Kasumi-1 (cell line): Measurements from ENCODE around the gene SLC25A22.

Experiments used
- DNase-seq, 2 experiments: peaks; one replicate each; lab custom pipeline; 2025; lab: John Stamatoyannopoulos, UW

The SLC25A22 gene

DNA sequence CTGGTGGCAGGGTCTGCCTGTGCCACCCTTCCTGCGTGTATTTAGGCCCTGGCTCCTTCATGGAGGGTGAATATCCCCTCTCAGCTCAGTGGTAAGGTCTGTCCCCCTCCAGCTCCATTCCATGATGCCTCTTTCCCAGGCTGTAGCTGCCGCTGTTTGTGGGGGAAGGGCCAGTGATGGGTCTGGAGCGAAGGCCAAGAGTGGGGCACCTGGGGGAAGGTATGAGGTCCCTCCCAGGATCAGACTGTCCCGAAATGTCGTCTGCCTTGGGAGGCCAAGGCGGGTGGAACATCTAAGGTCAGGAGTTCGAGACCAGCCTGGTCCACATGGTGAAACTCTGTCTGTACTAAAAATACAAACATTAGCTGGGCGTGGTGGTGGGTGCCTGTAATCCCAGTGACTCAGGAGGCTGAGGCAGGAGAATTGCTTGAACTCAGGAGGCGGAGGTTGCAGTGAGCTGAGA is 35.8 kb upstream of the SLC25A22 start:
- no peak for DNase-seq

- peak in 1 of 2 experiments; percentile 24 for DNase-seq
Observed at GRCh38 chr11:833114-833791, 35.2 kb upstream of the SLC25A22 start.

- DNase-seq, result peak in 1 of 2 experiments; percentile 40
Observed at GRCh38 chr11:832529-833113, 34.5 kb upstream of the SLC25A22 start, which contains the start of gene CD151. Gene CD151 (plus strand): TSS chr11:832952. CDS start chr11:836070, 3,118 bp downstream.

DNA sequence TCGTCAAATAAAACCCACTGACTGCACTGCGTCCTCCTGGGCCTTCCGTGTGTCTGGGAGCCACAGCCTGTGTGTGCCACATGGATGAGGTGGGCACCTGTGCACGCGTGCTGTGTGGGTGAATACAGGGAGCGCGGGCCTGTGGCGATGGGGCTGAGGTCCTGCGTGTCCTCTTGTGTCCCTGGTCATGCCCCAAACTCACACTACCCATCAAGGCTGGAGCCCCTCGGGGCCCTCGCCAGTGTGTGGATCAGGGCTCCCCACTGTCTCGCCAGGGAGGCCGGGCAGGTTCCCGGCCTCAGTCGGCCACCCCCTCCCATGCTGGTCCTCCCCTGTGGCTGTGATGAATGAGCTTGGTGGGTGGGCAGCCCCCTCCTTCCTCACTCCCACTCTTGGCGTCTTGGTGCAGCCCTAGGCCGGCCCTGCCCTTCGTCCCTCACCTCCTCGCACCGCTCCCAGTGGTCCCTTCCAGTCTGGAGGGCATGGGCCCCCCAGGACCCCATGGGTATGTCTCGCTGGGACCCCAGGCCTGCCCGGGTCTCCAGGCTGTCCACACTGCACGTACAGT is 34.0 kb upstream of the SLC25A22 start:
- DNase-seq, result no peak

- no peak for DNase-seq
Observed at GRCh38 chr11:831118-831864, 33.2 kb upstream of the SLC25A22 start.

GRCh38 chr11:830295-831117 is 32.4 kb upstream of the SLC25A22 start:
- peak; percentile 66 for DNase-seq

GRCh38 chr11:829847-830294 is 31.8 kb upstream of the SLC25A22 start:
- DNase-seq, result no peak

GRCh38 chr11:829176-829846 is 31.2 kb upstream of the SLC25A22 start:
- DNase-seq, result no peak

- DNase-seq, result no peak
Observed at GRCh38 chr11:828506-829175, 30.6 kb upstream of the SLC25A22 start.

DNA sequence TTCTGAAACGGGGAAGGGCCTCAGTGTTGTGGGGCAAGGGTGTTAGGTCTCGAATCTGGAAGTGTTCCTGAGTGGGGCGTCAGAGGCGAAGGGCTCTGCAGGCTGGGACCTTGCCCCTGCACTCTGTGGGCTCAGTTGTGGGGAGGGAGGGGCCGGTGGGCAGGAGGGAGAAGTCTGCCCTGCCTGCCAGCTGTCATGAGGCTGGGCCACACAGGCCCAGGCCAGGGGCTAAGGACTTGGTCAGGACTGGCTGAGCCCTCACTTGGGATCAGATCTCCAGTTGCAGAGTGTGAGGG is 29.8 kb upstream of the SLC25A22 start, which contains the start of gene CRACR2B:
Gene CRACR2B, plus strand, starts transcription at position 23 of the 296 bp plus-strand sequence. CDS start 689 bp downstream, outside the sequence.
- no peak for DNase-seq

DNA sequence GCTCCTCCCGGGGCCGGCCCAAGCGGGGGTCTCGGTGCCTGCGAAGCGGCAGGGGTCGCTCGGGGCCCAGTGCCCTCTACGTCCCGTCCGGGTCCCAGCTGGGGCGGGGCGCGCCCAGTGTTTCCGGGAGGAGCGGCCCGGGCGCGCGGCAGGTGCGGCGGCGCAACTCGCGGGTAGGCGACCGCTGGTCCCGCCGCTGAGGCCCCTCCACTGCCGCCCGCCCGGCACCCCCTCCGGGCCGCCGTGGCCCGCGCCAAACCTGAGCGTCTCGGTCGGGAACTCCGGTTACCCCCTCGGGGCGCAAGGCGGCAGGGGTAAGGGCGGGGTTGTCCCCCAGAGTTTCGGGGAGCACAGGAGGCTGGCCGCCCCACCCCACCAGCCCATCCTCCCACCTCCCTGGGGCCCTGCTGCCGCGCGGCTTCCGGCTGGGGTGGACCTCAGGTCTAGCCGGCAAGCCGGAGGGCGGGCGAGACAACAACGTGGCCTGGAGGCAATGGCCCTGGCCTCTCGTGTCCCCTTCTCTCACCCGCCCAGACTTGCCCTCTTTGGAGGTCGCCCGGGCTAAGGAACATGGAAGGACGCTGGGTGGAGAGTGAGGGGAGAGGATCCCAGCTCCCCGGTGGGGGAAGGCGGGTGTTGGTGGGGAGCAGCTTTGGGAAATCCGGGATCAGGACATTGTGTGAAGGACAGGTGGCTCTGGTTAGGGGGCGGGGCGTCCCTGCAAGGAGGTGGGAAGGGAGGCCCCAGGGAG is 29.2 kb upstream of the SLC25A22 start:
- DNase-seq, result no peak

GRCh38 chr11:826836-827145 is 28.7 kb upstream of the SLC25A22 start:
- peak in 1 of 2 experiments; percentile 28 for DNase-seq

DNA sequence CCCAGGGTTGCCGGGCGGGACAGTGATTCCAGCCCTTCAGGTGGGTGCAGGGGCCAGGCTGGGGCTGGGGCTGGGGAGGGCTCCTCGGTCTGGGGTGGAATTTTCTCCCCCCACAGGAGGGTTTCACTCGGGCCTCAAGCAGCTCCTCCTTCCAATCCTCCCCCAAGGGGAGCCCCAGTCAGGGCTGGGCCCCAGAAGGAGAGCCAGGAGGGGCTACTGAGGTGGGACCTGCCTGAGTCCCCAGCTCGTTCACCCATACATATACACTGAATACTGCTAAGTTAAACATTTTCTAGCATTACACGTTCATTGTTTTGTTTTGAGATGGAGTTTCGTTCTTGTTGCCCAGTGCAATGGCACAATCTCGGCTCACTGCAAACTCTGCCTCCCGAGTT is 28.1 kb upstream of the SLC25A22 start:
- no peak for DNase-seq

- DNase-seq, result no peak
Observed at GRCh38 chr11:825366-826226, 27.5 kb upstream of the SLC25A22 start.

DNA sequence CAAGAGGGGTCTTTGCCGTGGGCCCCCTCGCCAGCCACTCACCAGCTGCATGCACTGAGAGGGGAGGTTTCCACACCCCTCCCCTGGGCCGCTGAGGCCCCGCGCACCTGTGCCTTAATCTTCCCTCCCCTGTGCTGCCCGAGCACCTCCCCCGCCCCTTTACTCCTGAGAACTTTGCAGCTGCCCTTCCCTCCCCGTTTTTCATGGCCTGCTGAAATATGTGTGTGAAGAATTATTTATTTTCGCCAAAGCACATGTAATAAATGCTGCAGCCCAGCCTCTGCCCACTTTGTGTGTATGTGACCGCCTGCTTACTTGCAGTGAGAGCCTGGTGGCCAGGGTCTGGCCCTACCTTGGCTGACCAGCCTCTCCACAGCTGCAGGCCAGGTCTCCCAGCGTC is 26.9 kb upstream of the SLC25A22 start:
- DNase-seq, result no peak

- no peak for DNase-seq
Observed at GRCh38 chr11:824292-824880, 26.3 kb upstream of the SLC25A22 start.

DNA sequence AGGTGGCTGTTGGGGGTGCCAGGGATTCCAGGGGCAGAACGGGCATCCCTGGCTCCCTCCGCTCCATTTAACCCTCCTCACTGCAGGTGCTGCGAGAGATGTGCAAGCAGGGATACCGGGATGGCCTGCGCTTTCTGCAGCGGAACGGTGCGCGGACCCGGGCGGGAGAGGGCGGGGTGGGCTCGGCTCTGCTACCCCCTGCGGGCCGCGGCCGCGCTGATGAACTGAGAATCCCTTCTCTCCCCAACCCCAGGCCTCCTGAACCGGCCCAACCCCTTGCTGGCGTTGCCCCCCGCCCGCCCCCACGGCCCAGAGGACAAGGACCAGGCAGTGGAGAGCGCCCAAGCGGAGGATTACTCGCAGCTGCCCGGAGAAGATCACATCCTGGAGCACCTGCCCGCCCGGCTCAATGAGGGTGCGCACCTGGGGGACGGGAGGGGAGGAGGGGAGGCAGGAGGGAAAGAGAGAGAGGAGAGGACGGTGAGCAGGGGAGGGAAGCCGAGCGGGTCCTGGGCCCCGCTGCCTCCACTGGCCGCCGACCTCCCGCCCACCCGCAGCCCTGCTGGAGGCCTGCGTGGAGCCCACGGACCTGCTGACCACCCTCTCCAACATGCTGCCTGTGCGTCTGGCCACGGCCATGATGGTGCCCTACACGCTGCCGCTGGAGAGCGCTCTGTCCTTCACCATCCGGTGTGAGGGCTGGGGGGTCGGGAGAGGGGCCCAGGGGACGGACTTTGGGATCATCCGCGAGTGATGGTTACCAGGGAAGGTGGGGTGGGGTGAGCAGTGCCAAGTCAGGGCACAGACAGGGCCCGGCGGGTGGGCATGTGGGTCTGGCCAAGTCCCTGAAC is 25.6 kb upstream of the SLC25A22 start:
- DNase-seq, result no peak
